Endothelial cell of hepatic sinusoid (primary cell): ENCODE measurements around the gene SYMPK.
"Not testable (repeated sequence)": the region's sequence is repeated elsewhere in the genome, so short reads cannot be mapped to it uniquely, and the experiment has no call there.

ENCODE experiments used
- in situ Hi-C: cut with HindIII; loops from 2 replicates; pipeline ENCODE4 v1.10.0; 2017; ENCODE audit warnings: low sequenced_read_pairs

SYMPK gene

GRCh38 chr19:45809643-45810159 is 53.2 kb downstream of the SYMPK start:
- in situ Hi-C loops, result no loop called here

GRCh38 chr19:45805719-45806118 is 57.2 kb downstream of the SYMPK start:
- in situ Hi-C loops, result no loop called here

- in situ Hi-C loops, result no loop called here
These were observed 58.1 kb downstream of the SYMPK start for GRCh38 chr19:45804959-45805230.

- in situ Hi-C loops, result no loop called here
These were observed 58.6 kb downstream of the SYMPK start for GRCh38 chr19:45804140-45804958.

GRCh38 chr19:45801603-45802175 is 61.3 kb downstream of the SYMPK start:
- in situ Hi-C loops, result no loop called here

- in situ Hi-C loops, result no loop called here
These were observed 62.8 kb downstream of the SYMPK start for GRCh38 chr19:45800070-45800553.

- in situ Hi-C loops, result not testable (repeated sequence)
These were observed 63.4 kb downstream of the SYMPK start for GRCh38 chr19:45799541-45799940.

GRCh38 chr19:45798995-45799517 is 63.9 kb downstream of the SYMPK start:
- in situ Hi-C loops, result no loop called here

GRCh38 chr19:45794627-45795026 is 68.3 kb downstream of the SYMPK start:
- in situ Hi-C loops, result no loop called here

- in situ Hi-C loops, result no loop called here
These were observed 69.1 kb downstream of the SYMPK start for GRCh38 chr19:45793876-45794275.

GRCh38 chr19:45793178-45793564 is 69.8 kb downstream of the SYMPK start:
- in situ Hi-C loops, result no loop called here

- in situ Hi-C loops, result no loop called here
These were observed 70.3 kb downstream of the SYMPK start, which contains the start of gene DMWD for GRCh38 chr19:45792470-45793177. DMWD (minus strand) TSS chr19:45792845; CDS start chr19:45792756, 89 bp downstream.

GRCh38 chr19:45791744-45792469 is 71.0 kb downstream of the SYMPK start:
- in situ Hi-C loops, result no loop called here

GRCh38 chr19:45790942-45791341 is 72.0 kb downstream of the SYMPK start:
- in situ Hi-C loops, result no loop called here

GRCh38 chr19:45789035-45789786 is 73.7 kb downstream of the SYMPK start:
- in situ Hi-C loops, result no loop called here

GRCh38 chr19:45786533-45786894 is 76.4 kb downstream of the SYMPK start:
- in situ Hi-C loops, result no loop called here

- in situ Hi-C loops, result no loop called here
These were observed 77.0 kb downstream of the SYMPK start for GRCh38 chr19:45785781-45786532.

- in situ Hi-C loops, result no loop called here
These were observed 77.8 kb downstream of the SYMPK start for GRCh38 chr19:45785097-45785496.

- in situ Hi-C loops, result no loop called here
These were observed 78.9 kb downstream of the SYMPK start for GRCh38 chr19:45784096-45784495.
